ENCODE data around the gene CYS1.
"Not testable (repeated sequence)": the region's sequence is repeated elsewhere in the genome, so short reads cannot be mapped to it uniquely, and the experiment has no call there.

Gene CYS1

DNA sequence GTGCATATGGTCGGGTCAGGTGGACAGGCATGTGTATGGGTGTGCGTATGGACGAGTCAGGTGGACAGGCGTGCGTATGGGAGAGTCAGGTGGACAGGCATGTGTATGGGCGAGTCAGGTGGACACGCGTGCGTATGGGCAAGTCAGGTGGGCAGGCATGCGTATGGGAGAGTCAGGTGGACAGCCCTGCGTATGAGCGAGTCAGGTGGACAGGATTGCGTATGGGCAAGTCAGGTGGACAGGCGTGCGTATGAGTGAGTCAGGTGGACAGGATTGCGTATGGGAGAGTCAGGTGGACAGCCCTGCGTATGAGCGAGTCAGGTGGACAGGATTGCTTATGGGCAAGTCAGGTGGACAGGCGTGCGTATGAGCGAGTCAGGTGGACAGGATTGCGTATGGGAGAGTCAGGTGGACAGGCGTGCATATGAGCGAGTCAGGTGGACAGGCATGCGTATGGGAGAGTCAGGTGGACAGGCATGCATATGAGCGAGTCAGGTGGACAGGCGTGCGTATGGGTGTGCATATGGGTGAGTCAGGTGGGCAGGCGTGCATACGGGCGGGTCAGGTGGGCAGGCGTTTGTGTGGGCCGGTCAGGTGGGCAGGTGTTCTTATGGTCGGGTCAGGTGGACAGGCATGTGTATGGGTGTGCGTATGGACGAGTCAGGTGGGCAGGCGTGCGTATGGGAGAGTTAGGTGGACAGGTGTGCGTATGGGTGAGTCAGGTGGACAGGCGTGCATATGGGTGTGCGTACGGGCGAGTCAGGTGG, 66.4 kb downstream of the CYS1 start:
- DNase-seq (ENCODE audit: low read depth in 2 of 2), result not testable (repeated sequence)

DNA sequence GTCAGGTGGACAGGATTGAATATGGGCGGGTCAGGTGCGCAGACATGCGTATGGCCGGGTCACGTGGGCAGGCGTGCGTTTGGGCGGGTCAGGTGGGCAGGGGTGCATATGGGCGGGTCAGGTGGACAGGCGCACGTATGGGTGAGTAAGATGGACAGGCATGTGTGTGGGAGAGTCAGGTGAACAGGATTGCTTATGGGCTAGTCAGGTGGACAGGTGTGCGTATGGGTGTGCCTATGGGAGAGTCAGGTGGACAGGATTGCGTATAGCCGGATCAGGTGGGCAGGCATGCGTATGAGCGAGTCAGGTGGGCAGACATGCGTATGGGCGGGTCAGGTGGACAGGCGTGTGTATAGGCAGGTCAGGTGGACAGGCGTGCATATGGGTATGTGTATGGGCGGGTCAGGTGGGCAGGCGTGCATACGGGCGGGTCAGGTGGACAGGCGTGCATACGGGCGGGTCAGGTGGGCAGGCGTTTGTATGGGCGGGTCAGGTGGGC, 67.2 kb downstream of the CYS1 start:
- no peak for DNase-seq (ENCODE audit: low read depth in 2 of 2)

- not testable (repeated sequence) for DNase-seq (ENCODE audit: low read depth in 2 of 2)
These were observed 67.7 kb downstream of the CYS1 start for GRCh38 chr2:10012366-10012962.

GRCh38 chr2:10011606-10012325, 68.4 kb downstream of the CYS1 start:
- not testable (repeated sequence) for DNase-seq (ENCODE audit: low read depth in 2 of 2)

DNA sequence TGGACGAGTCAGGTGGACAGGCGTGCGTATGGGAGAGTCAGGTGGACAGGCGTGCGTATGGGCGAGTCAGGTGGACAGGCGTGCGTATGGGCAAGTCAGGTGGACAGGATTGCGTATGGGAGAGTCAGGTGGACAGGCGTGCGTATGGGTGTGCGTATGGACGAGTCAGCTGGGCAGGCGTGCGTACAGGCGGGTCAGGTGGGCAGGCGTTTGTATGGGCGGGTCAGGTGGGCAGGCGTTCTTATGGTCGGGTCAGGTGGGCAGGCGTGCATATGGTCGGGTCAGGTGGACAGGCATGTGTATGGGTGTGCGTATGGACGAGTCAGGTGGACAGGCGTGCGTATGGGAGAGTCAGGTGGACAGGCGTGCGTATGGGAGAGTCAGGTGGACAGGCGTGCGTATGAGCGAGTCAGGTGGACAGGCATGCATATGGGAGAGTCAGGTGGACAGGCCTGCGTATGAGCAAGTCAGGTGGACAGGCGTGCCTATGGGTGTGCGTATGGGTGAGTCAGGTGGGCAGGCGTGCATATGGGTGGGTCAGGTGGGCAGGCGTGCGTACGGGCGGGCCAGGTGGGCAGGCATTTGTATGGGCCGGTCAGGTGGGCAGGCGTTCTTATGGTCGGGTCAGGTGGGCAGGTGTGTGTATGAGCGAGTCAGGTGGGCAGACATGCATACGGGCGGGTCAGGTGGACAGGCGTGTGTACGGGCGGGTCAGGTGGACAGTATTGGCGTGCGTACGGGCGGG, 69.2 kb downstream of the CYS1 start:
- not testable (repeated sequence) for DNase-seq (ENCODE audit: low read depth in 2 of 2)

DNA sequence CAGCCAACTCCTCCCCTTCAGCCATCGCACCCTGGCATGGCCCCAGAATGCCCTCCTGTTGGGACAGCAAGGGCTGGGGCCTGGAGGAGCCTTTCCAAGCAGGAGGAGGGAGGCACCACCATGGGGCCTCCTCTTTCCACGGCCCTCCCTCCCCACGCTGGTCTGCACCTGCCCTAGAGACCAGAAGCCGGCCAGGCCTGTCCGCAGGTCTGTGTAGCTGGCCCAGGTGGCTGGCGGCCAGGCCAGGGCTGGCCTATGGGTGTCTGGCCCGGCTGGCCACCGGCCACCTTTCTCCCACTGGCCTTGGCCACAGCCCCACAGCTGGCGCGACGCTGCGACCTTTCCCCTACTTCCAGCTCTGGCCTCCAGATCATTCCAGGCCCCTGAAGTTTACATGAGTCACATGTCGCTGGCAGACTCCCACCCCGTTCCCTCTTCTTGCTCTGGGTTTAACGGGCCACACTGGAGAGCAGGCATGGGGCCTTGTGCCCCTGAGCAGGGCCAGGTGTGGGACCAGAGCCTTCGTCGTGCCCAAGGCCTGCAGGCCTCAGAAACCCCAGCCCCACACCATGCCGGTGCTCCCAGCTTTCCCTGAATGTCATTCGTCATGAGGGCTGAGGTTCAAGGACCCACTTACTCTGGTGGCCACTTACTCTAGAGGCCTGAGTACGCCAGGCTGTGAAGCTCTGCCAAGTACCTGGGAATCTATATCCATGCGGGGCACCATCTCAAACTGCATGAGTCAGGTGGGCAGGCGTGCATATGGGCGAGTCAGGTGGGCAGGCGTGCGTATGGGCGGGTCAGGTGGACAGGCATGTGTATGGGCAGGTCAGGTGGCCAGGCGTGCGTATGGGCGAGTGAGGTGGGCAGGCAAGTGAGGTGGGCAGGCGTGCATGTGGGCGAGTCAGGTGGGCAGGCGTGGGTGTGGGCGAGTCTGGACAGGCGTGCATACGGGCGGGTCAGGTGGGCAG, 70.1 kb downstream of the CYS1 start:
- DNase-seq (ENCODE audit: low read depth in 2 of 2), result no peak

- DNase-seq (ENCODE audit: low read depth in 2 of 2), result no peak
These were observed 70.9 kb downstream of the CYS1 start for GRCh38 chr2:10009271-10009810.

DNA sequence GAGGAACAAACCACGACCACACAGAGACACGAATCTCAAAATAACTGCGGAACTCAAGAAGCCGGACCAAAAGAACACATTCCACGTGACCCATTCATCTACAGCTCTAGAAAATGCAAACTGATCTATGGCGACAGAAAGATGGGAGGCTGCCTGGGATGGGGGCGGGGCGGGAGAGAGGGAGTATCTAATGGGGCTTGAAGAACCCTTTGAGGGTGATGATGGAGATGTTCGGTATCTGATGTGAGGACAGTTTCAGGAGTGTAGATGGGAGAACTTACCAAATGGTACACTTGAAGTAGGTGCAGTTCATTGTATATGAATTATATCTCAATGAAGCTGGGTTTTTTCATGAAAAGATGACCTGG, 71.4 kb downstream of the CYS1 start:
- DNase-seq (ENCODE audit: low read depth in 2 of 2), result no peak

DNA sequence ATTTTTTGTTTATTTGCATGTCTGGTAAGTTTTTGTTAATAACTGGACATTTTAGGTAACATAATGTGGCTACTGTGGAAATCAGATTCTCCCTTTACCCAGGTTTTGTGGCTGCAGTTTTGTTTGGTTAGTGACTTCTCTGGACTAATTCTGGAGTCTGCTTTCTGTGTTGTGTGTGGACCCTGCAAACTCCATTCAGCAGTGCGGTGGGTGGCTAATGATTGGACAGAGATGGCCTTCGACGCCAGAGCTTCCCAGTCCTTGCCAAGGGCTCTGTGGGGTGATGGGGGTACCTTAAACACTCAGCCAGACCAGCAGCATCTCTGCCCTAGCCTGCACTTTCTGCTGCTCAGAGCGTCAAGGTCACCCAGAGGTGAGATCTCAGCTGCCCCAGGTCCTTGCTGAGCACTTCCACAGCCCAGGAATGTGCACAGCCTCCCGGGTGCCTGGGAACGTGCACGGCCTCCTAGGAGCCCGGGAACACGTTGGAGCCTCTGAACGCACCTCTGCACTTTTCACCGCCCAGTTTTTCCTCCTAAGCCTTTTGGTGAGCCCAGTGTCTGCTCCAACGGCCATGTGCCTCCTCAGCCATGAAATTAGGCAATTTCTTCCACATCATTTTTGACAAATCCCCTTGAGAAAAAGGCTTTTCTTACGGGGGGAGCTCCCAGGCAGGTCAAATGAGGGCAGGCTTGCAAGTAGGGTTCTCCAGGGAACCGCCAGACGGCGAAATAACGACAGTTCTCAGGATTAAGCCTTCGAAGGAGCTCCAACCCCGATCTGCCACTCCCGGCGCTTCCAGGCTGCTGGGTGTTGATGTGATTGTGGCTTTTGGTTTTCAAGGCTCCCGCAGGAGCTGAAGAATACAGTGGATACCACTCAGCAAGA, 72.0 kb downstream of the CYS1 start:
- DNase-seq (ENCODE audit: low read depth in 2 of 2), result no peak

DNA sequence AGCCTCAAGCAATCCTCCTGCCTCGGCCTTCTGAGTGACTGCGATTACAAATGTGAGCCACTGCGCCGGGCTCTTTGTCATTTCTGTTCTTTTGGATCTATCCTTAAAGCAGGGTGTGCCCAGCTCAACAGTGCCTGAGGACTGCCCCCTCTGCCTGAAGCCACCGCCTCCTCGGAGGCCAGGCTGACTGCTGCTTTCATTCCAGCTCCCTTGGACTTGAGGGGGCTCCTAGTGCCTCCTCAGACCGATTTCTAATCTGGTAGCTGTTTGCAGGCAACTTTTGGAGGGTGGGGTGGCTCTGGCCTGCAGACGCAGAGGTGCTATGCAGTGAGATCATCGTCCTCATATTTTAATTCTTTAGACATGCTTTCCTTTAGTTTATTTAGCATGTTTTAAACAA, 72.8 kb downstream of the CYS1 start:
- DNase-seq (ENCODE audit: low read depth in 2 of 2), result no peak
